GM12872 (cell line): ENCODE measurements around the gene DYNC1LI1.

Experiments
- TF ChIP-seq, protein P1 (sequence below): IDR thresholded peaks from 3 replicates; pipeline ENCODE4 v1.5.1; 2011; ENCODE audit warnings: low read depth, mild to moderate bottlenecking, low read length, moderate library complexity; ENCODE audit not compliant: insufficient read depth

DYNC1LI1 gene

GRCh38 chr3:32487781-32488473 is 82.7 kb downstream of the DYNC1LI1 start:
- TF ChIP-seq, protein P1, sequence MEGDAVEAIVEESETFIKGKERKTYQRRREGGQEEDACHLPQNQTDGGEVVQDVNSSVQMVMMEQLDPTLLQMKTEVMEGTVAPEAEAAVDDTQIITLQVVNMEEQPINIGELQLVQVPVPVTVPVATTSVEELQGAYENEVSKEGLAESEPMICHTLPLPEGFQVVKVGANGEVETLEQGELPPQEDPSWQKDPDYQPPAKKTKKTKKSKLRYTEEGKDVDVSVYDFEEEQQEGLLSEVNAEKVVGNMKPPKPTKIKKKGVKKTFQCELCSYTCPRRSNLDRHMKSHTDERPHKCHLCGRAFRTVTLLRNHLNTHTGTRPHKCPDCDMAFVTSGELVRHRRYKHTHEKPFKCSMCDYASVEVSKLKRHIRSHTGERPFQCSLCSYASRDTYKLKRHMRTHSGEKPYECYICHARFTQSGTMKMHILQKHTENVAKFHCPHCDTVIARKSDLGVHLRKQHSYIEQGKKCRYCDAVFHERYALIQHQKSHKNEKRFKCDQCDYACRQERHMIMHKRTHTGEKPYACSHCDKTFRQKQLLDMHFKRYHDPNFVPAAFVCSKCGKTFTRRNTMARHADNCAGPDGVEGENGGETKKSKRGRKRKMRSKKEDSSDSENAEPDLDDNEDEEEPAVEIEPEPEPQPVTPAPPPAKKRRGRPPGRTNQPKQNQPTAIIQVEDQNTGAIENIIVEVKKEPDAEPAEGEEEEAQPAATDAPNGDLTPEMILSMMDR: no peak

DNA sequence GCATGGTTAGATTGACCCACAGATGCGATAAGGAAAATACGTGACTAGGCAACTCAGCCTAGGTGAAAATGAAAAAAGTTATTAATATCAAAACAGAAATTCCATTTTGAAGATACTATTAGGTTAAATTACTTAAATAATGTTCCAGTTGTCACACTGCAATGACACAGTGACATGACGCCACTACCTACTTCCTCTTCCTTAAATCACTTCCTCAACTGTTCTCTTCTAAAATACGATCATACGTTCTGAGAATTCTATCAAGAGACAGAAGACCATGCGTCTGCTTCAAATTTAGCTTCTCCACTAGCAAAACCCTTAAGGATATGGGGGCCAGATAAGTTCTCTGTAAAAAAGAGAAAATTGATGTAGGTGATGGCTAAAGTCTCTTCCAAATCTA is 86.2 kb downstream of the DYNC1LI1 start:
- TF ChIP-seq, protein P1: no peak

- TF ChIP-seq, protein P1: no peak
Observed at GRCh38 chr3:32483772-32484171, 86.9 kb downstream of the DYNC1LI1 start.

- TF ChIP-seq, protein P1: no peak
Observed at GRCh38 chr3:32482693-32483092, 88.0 kb downstream of the DYNC1LI1 start.

DNA sequence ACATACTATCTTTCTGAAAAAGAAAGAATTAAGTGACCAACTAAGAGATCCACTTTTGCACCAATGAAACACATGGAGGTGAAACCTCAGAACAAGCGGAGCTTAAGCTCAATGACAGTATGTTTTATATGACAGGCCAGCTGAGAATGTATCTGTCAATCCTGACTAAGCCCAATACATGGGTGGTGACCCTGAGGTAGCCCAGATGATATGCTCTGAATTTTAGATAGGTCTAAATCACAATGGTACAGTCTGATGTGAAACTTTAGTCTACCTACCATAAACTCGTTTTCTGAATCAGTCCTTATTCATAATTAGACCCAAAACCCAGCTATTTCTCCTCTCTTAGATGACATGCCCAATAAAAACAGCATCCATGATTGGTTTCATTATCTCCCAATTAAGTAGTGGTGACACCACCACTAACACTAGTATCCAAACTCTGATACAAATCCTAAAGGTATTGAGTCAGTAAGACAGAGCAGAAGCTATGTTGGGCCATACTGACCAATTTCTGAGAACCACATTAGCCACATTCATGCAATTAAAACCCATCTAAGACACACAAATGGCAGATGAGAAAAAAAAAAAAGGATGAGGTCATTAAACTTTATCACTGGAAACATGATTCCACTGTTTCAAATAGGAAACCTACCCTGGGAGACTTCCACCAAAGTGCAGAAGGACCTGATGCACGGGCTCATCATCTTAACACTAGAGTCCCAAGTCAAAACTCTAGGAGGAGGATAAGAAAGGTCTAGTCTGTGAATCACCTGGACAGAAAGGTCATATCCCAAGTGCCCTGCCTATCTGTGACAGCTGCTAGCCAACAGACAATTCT is 88.6 kb downstream of the DYNC1LI1 start:
- TF ChIP-seq, protein P1: no peak

DNA sequence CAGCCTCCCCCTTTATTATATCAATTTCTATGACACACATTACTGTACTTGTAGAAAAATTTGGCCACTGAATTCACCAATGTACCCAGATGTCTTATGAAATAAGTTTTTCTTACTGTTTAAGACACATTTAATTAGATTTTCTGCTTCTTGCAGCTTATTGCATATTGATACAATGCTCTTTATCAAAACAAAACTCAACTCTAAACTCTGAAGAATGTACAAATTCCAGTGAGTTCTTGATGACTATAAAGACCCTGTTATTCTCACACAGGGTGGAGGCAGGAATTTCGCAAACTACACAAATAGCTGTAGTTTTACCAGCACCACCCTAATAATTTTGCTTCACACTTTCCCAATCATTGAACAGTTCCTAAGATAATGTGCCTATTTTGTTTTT is 90.1 kb downstream of the DYNC1LI1 start:
- TF ChIP-seq, protein P1: no peak
